ENCODE measurements around the gene APOL5.

DNA sequence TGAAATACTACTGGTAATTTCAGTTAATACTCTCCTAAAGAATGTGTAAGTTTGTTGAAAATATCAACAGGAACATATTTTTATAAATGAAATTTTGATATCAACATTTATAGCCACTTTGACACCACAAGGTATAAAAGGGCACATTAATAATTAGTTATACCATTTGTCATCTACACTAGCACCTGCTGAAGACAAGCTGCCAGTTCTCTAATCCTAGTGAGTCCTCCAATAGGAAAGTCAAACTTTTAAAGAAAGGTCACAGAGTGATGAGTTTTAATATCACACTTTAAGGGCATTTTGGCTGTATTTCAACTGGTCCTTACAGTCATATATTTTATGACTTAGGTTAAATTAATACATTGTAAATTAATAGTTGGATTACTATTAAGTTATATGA, 52.3 kb downstream of the APOL5 start:
- TF ChIP-seq, protein P1, sequence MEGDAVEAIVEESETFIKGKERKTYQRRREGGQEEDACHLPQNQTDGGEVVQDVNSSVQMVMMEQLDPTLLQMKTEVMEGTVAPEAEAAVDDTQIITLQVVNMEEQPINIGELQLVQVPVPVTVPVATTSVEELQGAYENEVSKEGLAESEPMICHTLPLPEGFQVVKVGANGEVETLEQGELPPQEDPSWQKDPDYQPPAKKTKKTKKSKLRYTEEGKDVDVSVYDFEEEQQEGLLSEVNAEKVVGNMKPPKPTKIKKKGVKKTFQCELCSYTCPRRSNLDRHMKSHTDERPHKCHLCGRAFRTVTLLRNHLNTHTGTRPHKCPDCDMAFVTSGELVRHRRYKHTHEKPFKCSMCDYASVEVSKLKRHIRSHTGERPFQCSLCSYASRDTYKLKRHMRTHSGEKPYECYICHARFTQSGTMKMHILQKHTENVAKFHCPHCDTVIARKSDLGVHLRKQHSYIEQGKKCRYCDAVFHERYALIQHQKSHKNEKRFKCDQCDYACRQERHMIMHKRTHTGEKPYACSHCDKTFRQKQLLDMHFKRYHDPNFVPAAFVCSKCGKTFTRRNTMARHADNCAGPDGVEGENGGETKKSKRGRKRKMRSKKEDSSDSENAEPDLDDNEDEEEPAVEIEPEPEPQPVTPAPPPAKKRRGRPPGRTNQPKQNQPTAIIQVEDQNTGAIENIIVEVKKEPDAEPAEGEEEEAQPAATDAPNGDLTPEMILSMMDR (IDR thresholded peaks at IDR 0.05; ENCODE audit: insufficient read depth, low read length, poor library complexity, severe bottlenecking): no peak
- TF ChIP-seq EZH2phosphoT487 (conservative IDR thresholded peaks at IDR 0.05; ENCODE audit: low read length): no peak

Measured in SU-DHL-6 (cell line).